Sciatic nerve (tissue), 2 donors: Measurements from ENCODE around the gene GJB4. TPM values are rescaled to one million over a fixed set of nuclear protein-coding genes. Genes with fewer than 3 reads are reported as not detected.
"Not testable (repeated sequence)": the region's sequence is repeated elsewhere in the genome, so short reads cannot be mapped to it uniquely, and the experiment has no call there.

Source experiments
- ATAC-seq: fragments of 200-7000 bp; cut with Tn5 transposase; one replicate; pipeline ENCODE4 v1.9.1; 2020; ENCODE audit warnings: mild to moderate bottlenecking, moderate library complexity
- DNase-seq: peaks from one replicate; pipeline ENCODE4 v3.0.0-alpha.2; 2020; ENCODE audit warnings: low spot score
- intact Hi-C: fragments of 100-400 bp; cut with DNase I; formaldehyde crosslinking; loops from one replicate; pipeline ENCODE4 v1.14.2; 2022
- total RNA-seq: library from RNA; stranded (reverse); fragmentation: NEBNext Ultra II Directional; extraction: Animal tissue kit (Norgen Biotek cat#: 25700); gene quantifications from one replicate; pipeline ENCODE4 v1.2.1, GENCODE V29; 2021
- donor health status: DM: no; HTN: no; CAD: no.
- donor health status: DM: no; HTN: no; CAD: no.

The GJB4 gene
- total RNA-seq, 1 donor from 2014 or later, result not detected

DNA sequence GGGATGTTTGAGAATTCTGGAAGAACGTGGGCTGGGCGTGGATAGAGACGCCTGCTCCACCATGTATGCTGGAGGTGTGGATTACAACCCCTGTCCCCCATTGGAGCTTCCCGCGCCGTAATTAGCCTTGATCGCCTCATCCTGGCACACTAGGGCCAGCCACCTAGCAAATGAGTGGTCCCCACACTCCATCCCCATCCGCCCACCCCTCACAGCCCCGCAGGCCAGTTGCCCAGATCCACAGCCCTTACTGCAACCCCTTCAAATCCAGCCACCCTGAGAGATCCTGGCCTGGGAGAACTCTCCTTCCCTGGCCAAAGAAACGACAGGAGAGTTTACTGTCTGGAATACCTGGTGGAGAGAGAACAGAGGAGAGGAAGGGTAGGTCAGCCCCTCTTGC lies 32.9 kb downstream of the GJB4 start:
- intact Hi-C loops, result no loop called here
- ATAC-seq, result no peak
- no peak for DNase-seq

GRCh38 chr1:34792868-34793727 lies 33.6 kb downstream of the GJB4 start, which contains the start of gene GJA4:
Gene GJA4, plus strand, starts transcription at chr1:34792999. Its CDS starts 1,215 bp downstream, at chr1:34794214.
- ATAC-seq, result no peak
- intact Hi-C loops, result no loop called here
- DNase-seq, result no peak

GRCh38 chr1:34794001-34794789 lies 34.7 kb downstream of the GJB4 start:
- intact Hi-C loops, result no loop called here
- no peak for DNase-seq

GRCh38 chr1:34794790-34795180 lies 35.2 kb downstream of the GJB4 start:
- intact Hi-C loops, result no loop called here
- ATAC-seq, result no peak

More at GRCh38 chr1:34794001-34794789, 34.7 kb downstream of the GJB4 start:
- ATAC-seq, result no peak

DNA sequence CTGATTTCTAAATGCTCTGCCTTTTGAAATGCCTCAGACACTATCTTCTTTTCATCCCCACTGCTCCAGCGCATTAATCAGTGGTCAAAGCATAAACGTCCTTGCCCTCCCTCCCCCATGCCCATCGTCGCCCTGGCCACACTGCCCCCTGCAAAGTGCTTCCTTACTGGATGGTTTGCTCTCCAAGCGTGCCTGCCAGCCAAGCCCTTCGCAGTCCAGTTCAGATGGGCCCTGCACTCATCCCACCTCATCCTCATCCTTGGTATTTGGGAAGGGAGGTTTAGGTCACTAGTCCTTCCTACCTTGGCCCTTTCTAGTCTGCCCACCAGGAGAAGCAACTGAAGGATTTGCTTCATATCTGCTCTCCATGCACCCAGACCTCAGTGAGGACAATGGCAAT lies 36.4 kb downstream of the GJB4 start:
- DNase-seq (no peak), ATAC-seq (no peak)
- intact Hi-C loops, result no loop called here

More at GRCh38 chr1:34794790-34795180, 35.2 kb downstream of the GJB4 start:
- DNase-seq, result no peak

DNA sequence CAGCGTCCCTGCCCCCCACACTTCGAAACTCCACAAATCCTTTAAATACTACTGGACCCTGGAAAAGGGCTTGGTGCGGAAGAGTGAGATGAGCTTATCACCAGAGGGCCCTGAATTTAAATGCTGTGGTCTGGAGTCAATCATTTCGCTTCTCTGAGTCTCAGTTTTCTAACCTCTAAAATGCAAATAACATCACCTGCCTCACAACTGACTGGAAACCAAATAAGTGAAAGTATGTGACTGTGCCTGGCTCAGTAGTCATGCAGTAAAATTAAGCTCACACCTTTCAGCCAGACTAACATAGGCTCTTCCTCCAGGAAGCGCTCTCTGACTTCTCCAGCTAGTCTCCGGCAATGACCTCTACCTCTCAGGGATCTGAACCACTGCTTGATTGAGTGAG lies 37.5 kb downstream of the GJB4 start:
- intact Hi-C loops, result no loop called here
- DNase-seq, result no peak
- no peak for ATAC-seq

DNA sequence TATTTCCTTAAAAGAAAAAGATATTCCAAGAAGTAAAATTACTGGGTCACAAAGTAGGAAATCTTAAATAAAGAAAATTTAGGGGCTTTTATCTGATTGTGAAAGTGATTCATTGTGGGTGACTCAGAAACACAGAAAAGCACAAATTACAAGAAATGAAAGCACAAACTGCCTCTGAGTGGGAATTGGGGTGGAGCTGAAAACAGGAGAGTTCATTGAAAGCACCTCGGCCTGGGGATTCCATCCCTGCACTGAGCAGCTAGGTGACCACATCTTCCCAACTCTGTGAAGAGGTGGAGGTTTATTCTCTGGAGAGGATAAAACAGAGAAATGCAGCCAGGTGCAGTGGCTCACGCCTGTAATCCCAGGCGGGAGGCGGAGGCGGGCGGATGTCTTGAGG lies 40.7 kb downstream of the GJB4 start:
- intact Hi-C loops, result no loop called here
- no peak for ATAC-seq
- no peak for DNase-seq

- DNase-seq (no peak), ATAC-seq (no peak)
- intact Hi-C loops, result no loop called here
Measured at GRCh38 chr1:34803770-34804169, 44.2 kb downstream of the GJB4 start.

DNA sequence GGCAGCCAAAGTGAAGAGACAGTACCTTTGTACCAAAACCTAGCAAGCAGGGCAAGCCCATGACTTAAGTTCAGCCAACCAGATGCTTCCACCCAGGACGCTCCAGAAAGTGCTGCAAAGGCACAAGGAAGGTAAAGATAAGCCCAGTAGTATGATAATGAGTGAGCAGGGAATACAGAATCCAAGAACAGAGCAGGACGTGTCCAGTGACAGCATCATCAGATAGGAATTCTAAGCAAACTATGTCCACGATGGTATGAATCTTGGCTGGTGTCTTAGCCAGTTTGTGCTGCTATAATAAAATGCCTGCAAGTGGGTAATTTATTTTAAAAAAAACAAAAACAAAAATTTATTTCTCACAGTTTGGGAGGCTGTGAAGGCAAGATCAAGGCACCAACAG lies 46.9 kb downstream of the GJB4 start:
- ATAC-seq, result no peak

DNA sequence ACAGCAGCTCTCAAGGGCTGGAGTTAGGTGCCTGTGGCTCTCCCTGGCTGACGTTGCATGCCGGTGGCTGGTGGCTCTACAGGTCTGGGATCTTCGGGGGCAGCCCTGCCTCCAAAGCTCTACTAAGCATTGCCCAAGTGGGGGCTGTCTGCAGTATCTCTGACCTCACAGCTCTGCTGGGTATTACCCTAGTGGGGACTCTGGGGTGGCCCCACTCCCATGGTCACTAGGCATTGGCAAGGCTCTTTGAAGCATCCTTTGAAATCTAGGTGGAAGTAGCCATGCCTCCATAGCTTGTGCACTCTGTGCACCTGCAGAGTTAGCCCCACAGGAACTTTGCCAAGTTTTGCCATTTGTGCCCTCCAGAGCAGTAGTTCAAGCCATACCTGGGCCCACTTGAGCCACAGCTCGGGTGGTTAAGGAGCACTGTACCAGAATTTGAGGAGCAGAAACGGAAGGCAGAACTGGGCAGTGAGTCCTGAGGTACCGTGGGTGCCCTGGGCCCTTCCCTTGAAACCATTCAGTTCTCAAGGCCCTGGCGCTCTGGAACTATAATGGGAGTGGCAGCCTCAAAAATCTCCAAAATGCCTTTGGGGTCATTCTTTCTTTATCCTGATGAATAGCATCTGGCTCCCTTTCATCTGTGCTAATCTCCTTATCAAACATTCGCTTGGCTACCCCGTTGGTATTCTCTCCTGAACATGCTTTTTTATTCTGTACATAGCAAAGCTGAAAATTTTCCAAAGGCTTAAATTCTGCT lies 48.7 kb downstream of the GJB4 start:
- no peak for ATAC-seq
- no peak for DNase-seq
- intact Hi-C loops, result no loop called here

More for the DNA sequence above, 46.9 kb downstream of the GJB4 start:
- DNase-seq, result no peak
- intact Hi-C loops, result no loop called here

DNA sequence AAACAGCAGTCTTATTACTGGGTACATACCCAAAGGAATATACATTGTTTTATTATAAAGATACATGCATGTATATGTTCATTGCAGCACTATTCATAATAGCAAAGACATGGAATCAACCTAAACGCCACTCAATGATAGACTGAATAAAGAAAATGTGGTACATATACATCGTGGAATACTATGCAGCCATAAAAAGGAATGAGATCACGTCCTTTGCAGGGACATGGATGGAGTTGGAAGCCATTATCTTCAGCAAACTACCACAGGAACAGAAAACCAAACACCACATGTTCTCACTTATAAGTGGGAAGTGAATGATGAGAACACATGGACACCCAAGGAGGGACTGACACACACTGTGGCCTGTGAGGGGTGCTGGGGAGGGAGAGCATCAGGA lies 51.2 kb downstream of the GJB4 start:
- DNase-seq, ATAC-seq, intact Hi-C loops: not testable (repeated sequence)

Other genes starting within 250 kb of the GJB4 start
- 0.36 TPM for gene GJB5, start 4.7 kb upstream of the GJB4 start, total RNA-seq
- gene GJB3, start 21.5 kb downstream of the GJB4 start, total RNA-seq, result 1.3 TPM
- gene GJA4, start 33.3 kb downstream of the GJB4 start, total RNA-seq, result 35.9 TPM
- 36.2 TPM for gene SMIM12, start 100.0 kb downstream of the GJB4 start, total RNA-seq
- 0.36 TPM for gene DLGAP3, start 169.9 kb downstream of the GJB4 start, total RNA-seq
- 42.1 TPM for gene TMEM35B, start 225.6 kb downstream of the GJB4 start, total RNA-seq